Measurements from ENCODE around the gene BDKRB1. TPM values are rescaled to one million over a fixed set of nuclear protein-coding genes. Genes with fewer than 3 reads are reported as not detected.

BDKRB1 gene
- not detected for total RNA-seq (2013)
- polyA plus RNA-seq, result not detected
- not detected in 2 replicates for polyA minus RNA-seq
- total RNA-seq, result 0 to 0.58 (median 0) reads per million in 11 experiments

- Histone ChIP-seq H3K9me3 (replicated peaks in 1 of 2; ENCODE audit: control insufficient read depth in 1 of 2, insufficient read depth in 1 of 2, low read length in 2 of 2) (no peaks in the 10 kb centered on the region), H3K4me1 (ENCODE audit: control insufficient read depth in 1 of 2, insufficient read depth in 2 of 2, low read length in 2 of 2) (no peaks in the 10 kb centered on the region), H3K79me2 (ENCODE audit: insufficient read depth, low read length) (no peaks in the 10 kb centered on the region), H3K9ac (ENCODE audit: insufficient read depth, low read length, poor library complexity, severe bottlenecking) (no peak within 1 kb of the TSS), H4K20me1 (ENCODE audit: insufficient read depth, low read length) (no peaks in the 10 kb centered on the region), H3K27ac (ENCODE audit: low read depth in 1 of 2, low read length in 2 of 2) (no peak within 1 kb of the TSS), H3K4me2 (replicated peaks; ENCODE audit: extremely low read depth, low read length, poor library complexity, severe bottlenecking) (no peak within 1 kb of the TSS), H3K27me3 (ENCODE audit: control insufficient read depth in 2 of 2, insufficient read depth in 2 of 2, low read length in 2 of 2) (no peaks in the 10 kb centered on the region), H2AFZ (ENCODE audit: insufficient read depth, low read depth, low read length, poor library complexity, severe bottlenecking) (no peak within 1 kb of the TSS), H3K36me3 (replicated peaks in 1 of 2; ENCODE audit: control insufficient read depth in 1 of 2, insufficient read depth in 2 of 2, low read length in 2 of 2) (no peaks in the 10 kb centered on the region), H3K4me3 (replicated peaks in 1 of 3; ENCODE audit: low read depth in 2 of 3, low read length in 3 of 3) (no peak within 1 kb of the TSS)
- Mint-ChIP-seq H3K27me3 (ENCODE audit: low read depth in 3 of 3) (peaks cover 3 to 29% (median 13%) of the 10 kb centered on the region in 3 donors), H3K4me1 (no peaks in the 10 kb centered on the region), H3K36me3 (no peaks in the 10 kb centered on the region), H3K4me3 (no peak within 1 kb of the TSS), H3K27ac (no peak within 1 kb of the TSS), H3K9me3 (peaks cover 0 to 6% (median 0%) of the 10 kb centered on the region in 7 donors)
- 90% methylated on average over 5 of the region's 12 CpGs for WGBS (ENCODE audit: insufficient coverage)
- no peak for TF ChIP-seq CTCF (IDR thresholded peaks at IDR 0.05)
- no peak for DNase-seq
- intact Hi-C loops (cut with micrococcal nuclease), result no loop called here
Measured at GRCh38 chr14:96255501-96256366, at the start of gene BDKRB1. TSS of gene BDKRB1 (plus strand) at chr14:96256210. CDS start at chr14:96263683, 7,473 bp downstream.

- Histone ChIP-seq H2AFZ (ENCODE audit: insufficient read depth, low read depth, low read length, poor library complexity, severe bottlenecking) (no peak overlapping the region), H3K36me3 (replicated peaks in 1 of 2; ENCODE audit: control insufficient read depth in 1 of 2, insufficient read depth in 2 of 2, low read length in 2 of 2) (no peaks in the 10 kb centered on the region), H3K27ac (ENCODE audit: low read depth in 1 of 2, low read length in 2 of 2) (no peak overlapping the region), H3K4me1 (ENCODE audit: control insufficient read depth in 1 of 2, insufficient read depth in 2 of 2, low read length in 2 of 2) (no peaks in the 10 kb centered on the region), H3K79me2 (ENCODE audit: insufficient read depth, low read length) (no peaks in the 10 kb centered on the region), H3K9me3 (replicated peaks in 1 of 2; ENCODE audit: control insufficient read depth in 1 of 2, insufficient read depth in 1 of 2, low read length in 2 of 2) (peaks cover under 1 to 4% of the 10 kb centered on the region in 2 donors), H4K20me1 (ENCODE audit: insufficient read depth, low read length) (no peaks in the 10 kb centered on the region), H3K4me3 (replicated peaks in 1 of 3; ENCODE audit: low read depth in 2 of 3, low read length in 3 of 3) (no peak overlapping the region), H3K9ac (ENCODE audit: insufficient read depth, low read length, poor library complexity, severe bottlenecking) (no peak overlapping the region), H3K4me2 (replicated peaks; ENCODE audit: extremely low read depth, low read length, poor library complexity, severe bottlenecking) (no peak overlapping the region), H3K27me3 (ENCODE audit: control insufficient read depth in 2 of 2, insufficient read depth in 2 of 2, low read length in 2 of 2) (peaks cover 2 to 22% of the 10 kb centered on the region in 2 donors)
- Mint-ChIP-seq H3K27me3 (ENCODE audit: low read depth in 3 of 3) (peaks cover 24 to 37% (median 27%) of the 10 kb centered on the region in 3 donors), H3K36me3 (no peaks in the 10 kb centered on the region), H3K9me3 (peaks cover 0 to 5% (median 2%) of the 10 kb centered on the region in 7 donors), H3K27ac (no peak overlapping the region), H3K4me1 (no peaks in the 10 kb centered on the region), H3K4me3 (no peak overlapping the region)
- DNase-seq, result no peak
- intact Hi-C loops (cut with micrococcal nuclease), result no loop called here
- TF ChIP-seq CTCF (IDR thresholded peaks at IDR 0.05), result no peak
- WGBS (ENCODE audit: insufficient coverage), result 85% methylated on average over 6 of the region's 8 CpGs
Measured at GRCh38 chr14:96206461-96206860, 49.5 kb upstream of the BDKRB1 start.
